DMS153 treated with DMSO at 0.1 percent for 48 hours (cell line): ENCODE measurements around the gene CDHR2.

Experiments
- DNase-seq: peaks from one replicate; lab custom pipeline; 2025; ENCODE audit not compliant: unreplicated experiment; lab: John Stamatoyannopoulos, UW

Gene CDHR2

GRCh38 chr5:176638437-176638836 is 89.3 kb downstream of the CDHR2 start:
- no peak for DNase-seq

- DNase-seq: no peak
These were observed 90.1 kb downstream of the CDHR2 start for GRCh38 chr5:176639208-176639607.

GRCh38 chr5:176639981-176640380 is 90.8 kb downstream of the CDHR2 start:
- no peak for DNase-seq

GRCh38 chr5:176640616-176641015 is 91.5 kb downstream of the CDHR2 start:
- no peak for DNase-seq

GRCh38 chr5:176642675-176643490 is 93.7 kb downstream of the CDHR2 start:
- no peak for DNase-seq

- DNase-seq: no peak
These were observed 94.5 kb downstream of the CDHR2 start for GRCh38 chr5:176643491-176644219.

GRCh38 chr5:176644294-176644693 is 95.2 kb downstream of the CDHR2 start:
- DNase-seq: no peak

- DNase-seq: no peak
These were observed 95.9 kb downstream of the CDHR2 start for GRCh38 chr5:176644878-176645670.
